Measurements from ENCODE around the gene MAN1C1. TPM values are rescaled to one million over a fixed set of nuclear protein-coding genes. Genes with fewer than 3 reads are reported as not detected.

Gene MAN1C1
- total RNA-seq, 1 experiment from 2014 or later = 9.3 TPM

- no peak overlapping the region for H4K5ac ChIP-seq (ENCODE audit: insufficient read length, low read depth, low read length)
- WGBS (ENCODE audit: extremely low coverage, insufficient read length, low lambda C conversion rate) = no CpG with 5 or more reads among the region's 7 CpGs
Measured at GRCh38 chr1:25742316-25742715, 125.7 kb downstream of the MAN1C1 start.

More at GRCh38 chr1:25742316-25742715, 125.7 kb downstream of the MAN1C1 start:
- Mint-ChIP-seq H3K4me1 (peaks cover 25 to 30% of the 10 kb centered on the region in 2 experiments), H3K4me3 (no peak overlapping the region), H3K36me3 (ENCODE audit: insufficient read depth in 1 of 3, low read depth in 3 of 3) (no peaks in the 10 kb centered on the region), H3K9me3 (no peaks in the 10 kb centered on the region), H3K27ac (no peak overlapping the region), H3K27me3 (ENCODE audit: low read depth) (no peaks in the 10 kb centered on the region; the same call in none of the 2 replicates)
- no peak overlapping the region for H2BK12ac ChIP-seq (ENCODE audit: insufficient read length, low read depth, low read length)
- H2AK5ac ChIP-seq (ENCODE audit: insufficient read length, low read length) = no peak overlapping the region
- H3K79me1 ChIP-seq (ENCODE audit: insufficient read depth, low read depth, low read length, poor library complexity, severe bottlenecking) = no peaks in the 10 kb centered on the region
- TF ChIP-seq, protein P1, sequence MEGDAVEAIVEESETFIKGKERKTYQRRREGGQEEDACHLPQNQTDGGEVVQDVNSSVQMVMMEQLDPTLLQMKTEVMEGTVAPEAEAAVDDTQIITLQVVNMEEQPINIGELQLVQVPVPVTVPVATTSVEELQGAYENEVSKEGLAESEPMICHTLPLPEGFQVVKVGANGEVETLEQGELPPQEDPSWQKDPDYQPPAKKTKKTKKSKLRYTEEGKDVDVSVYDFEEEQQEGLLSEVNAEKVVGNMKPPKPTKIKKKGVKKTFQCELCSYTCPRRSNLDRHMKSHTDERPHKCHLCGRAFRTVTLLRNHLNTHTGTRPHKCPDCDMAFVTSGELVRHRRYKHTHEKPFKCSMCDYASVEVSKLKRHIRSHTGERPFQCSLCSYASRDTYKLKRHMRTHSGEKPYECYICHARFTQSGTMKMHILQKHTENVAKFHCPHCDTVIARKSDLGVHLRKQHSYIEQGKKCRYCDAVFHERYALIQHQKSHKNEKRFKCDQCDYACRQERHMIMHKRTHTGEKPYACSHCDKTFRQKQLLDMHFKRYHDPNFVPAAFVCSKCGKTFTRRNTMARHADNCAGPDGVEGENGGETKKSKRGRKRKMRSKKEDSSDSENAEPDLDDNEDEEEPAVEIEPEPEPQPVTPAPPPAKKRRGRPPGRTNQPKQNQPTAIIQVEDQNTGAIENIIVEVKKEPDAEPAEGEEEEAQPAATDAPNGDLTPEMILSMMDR (conservative IDR thresholded peaks at IDR 0.05) = no peak
- H2BK20ac ChIP-seq (ENCODE audit: low read depth, low read length, poor library complexity, severe bottlenecking) = no peak overlapping the region
- H3K56ac ChIP-seq (ENCODE audit: insufficient read length, low read depth, low read length) = no peak overlapping the region
- no peak overlapping the region for H3K4ac ChIP-seq (ENCODE audit: low read depth, low read length)
- H3K79me2 ChIP-seq (ENCODE audit: insufficient read depth, low read length) = no peaks in the 10 kb centered on the region
- no peak overlapping the region for H2BK120ac ChIP-seq (ENCODE audit: low read depth, low read length, poor library complexity, severe bottlenecking)
- H3K4me2 ChIP-seq (ENCODE audit: insufficient read depth, insufficient read length, low read length) = no peak overlapping the region
- no peaks in the 10 kb centered on the region for H3K27me3 ChIP-seq (ENCODE audit: insufficient read depth, low read length)
- no peak overlapping the region for H3K27ac ChIP-seq (ENCODE audit: insufficient read length, low read depth, low read length)
- no peak overlapping the region for H3K9ac ChIP-seq (ENCODE audit: extremely low read depth, insufficient read length, low read length)
- no peak overlapping the region for H3K23ac ChIP-seq (ENCODE audit: insufficient read length, low read depth, low read length)
- no peaks in the 10 kb centered on the region for H3K23me2 ChIP-seq (ENCODE audit: insufficient read length, low read depth, low read length, poor library complexity, severe bottlenecking)
- H4K91ac ChIP-seq (ENCODE audit: insufficient read length, low read depth, low read length) = no peak overlapping the region
- H4K8ac ChIP-seq (replicated peaks; ENCODE audit: insufficient read length, low read depth, low read length) = no peak overlapping the region
- H3K14ac ChIP-seq (ENCODE audit: insufficient read depth, low read length) = no peak overlapping the region
- H2BK15ac ChIP-seq (ENCODE audit: low read depth, low read length) = no peak overlapping the region
- H2AFZ ChIP-seq (ENCODE audit: low read length) = no peak overlapping the region
- H3K18ac ChIP-seq (ENCODE audit: insufficient read length, low read depth, low read length) = no peak overlapping the region
- no peaks in the 10 kb centered on the region for H3K9me3 ChIP-seq (ENCODE audit: control insufficient read depth, low read depth, low read length)
- no peaks in the 10 kb centered on the region for H4K20me1 ChIP-seq (ENCODE audit: control insufficient read depth, insufficient read depth, insufficient read length)
- H2BK5ac ChIP-seq (ENCODE audit: insufficient read length, low read length) = no peak overlapping the region
- no peaks in the 10 kb centered on the region; the same call in 1 of the 2 replicates for H3K4me1 ChIP-seq (ENCODE audit: insufficient read depth, low read length)
- no peak overlapping the region for H3T11ph ChIP-seq (ENCODE audit: low read length)
- DNase-seq = no peak
